Gastroesophageal sphincter (tissue), 4 donors: Measurements from ENCODE around the gene PSMD2. TPM values are rescaled to one million over a fixed set of nuclear protein-coding genes. Genes with fewer than 3 reads are reported as not detected.

Source experiments
- ATAC-seq: fragments of 150-250 bp; one replicate; pipeline ENCODE4 v1.9.1; 2016; ENCODE audit warnings: mild to moderate bottlenecking, moderate library complexity
- H3K27ac ChIP-seq, 4 donors: fragments of 200-600 bp; sonication (generic) in 3 of 4; 1 replicate in 3 of 4; 2 replicates in 1 of 4; pipeline ENCODE4 v1.5.1; 2016 to 2019
- H3K27me3 ChIP-seq: fragments of 200-600 bp; sonication (generic); one replicate; pipeline ENCODE4 v1.5.1; 2019
- H3K36me3 ChIP-seq, 2 donors: fragments of 200-600 bp; sonication (generic); one replicate each; pipeline ENCODE4 v1.5.1; 2019; ENCODE audit warnings: control low read depth in 1 of 2
- H3K4me1 ChIP-seq, 3 donors: fragments of 200-600 bp; sonication (generic); 1 replicate in 2 of 3; 2 replicates in 1 of 3; pipeline ENCODE4 v1.5.1; 2016 to 2019; ENCODE audit warnings: control low read depth in 2 of 3
- H3K4me3 ChIP-seq, 2 donors: fragments of 200-600 bp; sonication (generic); one replicate each; pipeline ENCODE4 v1.5.1; 2019; ENCODE audit warnings: mild to moderate bottlenecking in 1 of 2, moderate library complexity in 1 of 2
- H3K9me3 ChIP-seq, 3 donors: fragments of 200-600 bp; sonication (generic); one replicate each; pipeline ENCODE4 v1.5.1; 2017 to 2019; ENCODE audit warnings: control low read depth in 2 of 3
- EP300 ChIP-seq: sonication (generic); formaldehyde crosslinking; IDR thresholded peaks from one replicate; pipeline ENCODE4 v1.6.1; 2017; ENCODE audit warnings: antibody characterized with exemption, mild to moderate bottlenecking
- POLR2A ChIP-seq, 2 donors: fragments of 450-650 bp; IDR thresholded peaks; one replicate each; pipeline ENCODE4 v1.6.1; 2017; ENCODE audit warnings: antibody characterized with exemption in 2 of 2, mild to moderate bottlenecking in 2 of 2, moderate library complexity in 1 of 2
- POLR2AphosphoS5 ChIP-seq: sonication (generic); formaldehyde crosslinking; IDR thresholded peaks from one replicate; pipeline ENCODE4 v1.6.1; 2017; ENCODE audit warnings: antibody characterized with exemption
- WGBS, 2 donors: methylation state at CpG; one replicate each; pipeline ENCODE4 v1.1.5; 2018; ENCODE audit warnings: low coverage in 1 of 2; 5-methylcytosine and 5-hydroxymethylcytosine counted together
- total RNA-seq, 4 donors: library from RNA; depleted of rRNA; stranded (reverse); fragments of >200 nt; gene quantifications; one replicate each; pipeline ENCODE4 v1.1.0, GENCODE V29; 2016
- TF ChIP-seq, protein P1 (sequence below), 4 experiments: fragments of 200-600 bp in 2 of 4; fragments of 450-650 bp in 2 of 4; sonication (generic) in 1 of 4; IDR thresholded peaks; one replicate each; pipeline ENCODE4 v1.5.1; 2017 to 2019; ENCODE audit warnings: antibody characterized with exemption in 4 of 4, mild to moderate bottlenecking in 2 of 4, moderate library complexity in 2 of 4

Gene PSMD2
- total RNA-seq, 4 donors from 2014 or later = 225 to 365 (median 273) TPM

DNA sequence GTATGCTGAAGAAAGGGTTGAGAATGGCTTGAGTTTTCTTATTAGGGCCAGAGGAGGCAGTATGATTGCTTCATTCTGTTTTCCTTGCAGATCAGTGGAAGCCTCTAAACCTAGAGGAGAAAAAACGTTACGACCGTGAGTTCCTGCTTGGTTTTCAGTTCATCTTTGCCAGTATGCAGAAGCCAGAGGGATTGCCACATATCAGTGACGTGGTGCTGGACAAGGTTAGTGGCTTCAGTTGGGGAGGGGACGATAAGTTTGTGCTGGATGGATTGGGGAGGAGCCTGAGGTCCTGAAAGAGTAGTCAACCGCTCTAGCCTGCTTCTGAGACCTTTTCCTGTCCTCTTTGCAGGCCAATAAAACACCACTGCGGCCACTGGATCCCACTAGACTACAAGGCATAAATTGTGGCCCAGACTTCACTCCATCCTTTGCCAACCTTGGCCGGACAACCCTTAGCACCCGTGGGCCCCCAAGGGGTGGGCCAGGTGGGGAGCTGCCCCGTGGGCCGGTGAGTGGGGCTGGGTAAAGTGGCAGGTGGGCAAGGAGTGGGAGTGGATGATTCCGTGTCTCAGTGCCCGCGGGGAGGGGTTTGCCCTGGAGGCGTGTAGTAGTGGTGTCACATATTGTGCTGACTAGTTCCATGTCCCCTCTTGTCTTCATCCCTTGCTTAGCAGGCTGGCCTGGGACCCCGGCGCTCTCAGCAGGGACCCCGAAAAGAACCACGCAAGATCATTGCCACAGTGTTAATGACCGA is 23.9 kb downstream of the PSMD2 start:
- H3K36me3 ChIP-seq = peaks cover 19 to 86% of the 10 kb centered on the region in 2 donors
- no peak overlapping the region for H3K4me3 ChIP-seq
- ATAC-seq = peak; percentile 40
- H3K27ac ChIP-seq = peak overlapping the region in 3 of 4 donors; percentile 93 to 99 (median 94)
- no peaks in the 10 kb centered on the region for H3K27me3 ChIP-seq
- peaks cover 3 to 64% (median 33%) of the 10 kb centered on the region in 3 donors for H3K4me1 ChIP-seq
- no peaks in the 10 kb centered on the region for H3K9me3 ChIP-seq
- no peak for TF ChIP-seq POLR2A (IDR thresholded peaks at IDR 0.05)
- no peak for TF ChIP-seq POLR2AphosphoS5
- TF ChIP-seq, protein P1, sequence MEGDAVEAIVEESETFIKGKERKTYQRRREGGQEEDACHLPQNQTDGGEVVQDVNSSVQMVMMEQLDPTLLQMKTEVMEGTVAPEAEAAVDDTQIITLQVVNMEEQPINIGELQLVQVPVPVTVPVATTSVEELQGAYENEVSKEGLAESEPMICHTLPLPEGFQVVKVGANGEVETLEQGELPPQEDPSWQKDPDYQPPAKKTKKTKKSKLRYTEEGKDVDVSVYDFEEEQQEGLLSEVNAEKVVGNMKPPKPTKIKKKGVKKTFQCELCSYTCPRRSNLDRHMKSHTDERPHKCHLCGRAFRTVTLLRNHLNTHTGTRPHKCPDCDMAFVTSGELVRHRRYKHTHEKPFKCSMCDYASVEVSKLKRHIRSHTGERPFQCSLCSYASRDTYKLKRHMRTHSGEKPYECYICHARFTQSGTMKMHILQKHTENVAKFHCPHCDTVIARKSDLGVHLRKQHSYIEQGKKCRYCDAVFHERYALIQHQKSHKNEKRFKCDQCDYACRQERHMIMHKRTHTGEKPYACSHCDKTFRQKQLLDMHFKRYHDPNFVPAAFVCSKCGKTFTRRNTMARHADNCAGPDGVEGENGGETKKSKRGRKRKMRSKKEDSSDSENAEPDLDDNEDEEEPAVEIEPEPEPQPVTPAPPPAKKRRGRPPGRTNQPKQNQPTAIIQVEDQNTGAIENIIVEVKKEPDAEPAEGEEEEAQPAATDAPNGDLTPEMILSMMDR (IDR thresholded peaks at IDR 0.05) = no peak
- no peak for TF ChIP-seq EP300
- 61 to 80% methylated on average over 4 to 6 of the region's 20 CpGs for WGBS, 2 donors

DNA sequence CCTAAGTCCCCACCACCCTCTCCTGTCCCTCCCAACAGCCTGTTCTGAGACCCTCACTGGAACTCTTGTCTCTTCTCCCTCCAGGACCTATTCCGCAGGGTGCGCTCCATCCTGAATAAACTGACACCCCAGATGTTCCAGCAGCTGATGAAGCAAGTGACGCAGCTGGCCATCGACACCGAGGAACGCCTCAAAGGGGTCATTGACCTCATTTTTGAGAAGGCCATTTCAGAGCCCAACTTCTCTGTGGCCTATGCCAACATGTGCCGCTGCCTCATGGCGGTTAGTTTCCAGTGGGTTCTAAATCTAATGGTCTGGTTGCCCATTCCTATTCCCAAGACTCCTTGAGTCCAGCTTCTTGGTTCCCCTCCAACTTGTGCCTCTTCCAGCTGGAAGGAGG is 24.7 kb downstream of the PSMD2 start:
- no peak for ATAC-seq
- WGBS, 2 donors = 75 to 88% methylated on average over 4 to 6 of the region's 8 CpGs
- Histone ChIP-seq H3K27ac (peak overlapping the region in 3 of 4 donors; percentile 52 to 99 (median 93)), H3K36me3 (peaks cover 19 to 86% of the 10 kb centered on the region in 2 donors), H3K4me1 (peaks cover 3 to 56% (median 28%) of the 10 kb centered on the region in 3 donors), H3K9me3 (no peaks in the 10 kb centered on the region), H3K4me3 (no peak overlapping the region), H3K27me3 (no peaks in the 10 kb centered on the region)
- TF ChIP-seq POLR2AphosphoS5 = no peak

DNA sequence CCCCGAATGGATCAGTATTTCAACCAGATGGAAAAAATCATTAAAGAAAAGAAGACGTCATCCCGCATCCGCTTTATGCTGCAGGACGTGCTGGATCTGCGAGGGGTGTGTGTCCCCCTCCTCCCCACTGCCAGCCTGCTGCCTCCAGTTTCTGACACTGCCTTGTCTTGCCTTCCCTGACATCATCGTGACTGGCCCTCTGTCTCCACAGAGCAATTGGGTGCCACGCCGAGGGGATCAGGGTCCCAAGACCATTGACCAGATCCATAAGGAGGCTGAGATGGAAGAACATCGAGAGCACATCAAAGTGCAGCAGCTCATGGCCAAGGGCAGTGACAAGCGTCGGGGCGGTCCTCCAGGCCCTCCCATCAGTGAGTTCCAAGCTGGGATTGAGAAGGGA is 26.2 kb downstream of the PSMD2 start:
- no peaks in the 10 kb centered on the region for H3K27me3 ChIP-seq
- H3K36me3 ChIP-seq = peaks cover 19 to 100% of the 10 kb centered on the region in 2 donors
- 62 to 85% methylated on average over 6 to 7 of the region's 13 CpGs for WGBS, 2 donors
- H3K4me1 ChIP-seq = peaks cover 2 to 40% (median 16%) of the 10 kb centered on the region in 3 donors
- ATAC-seq = no peak
- peak overlapping the region in 2 of 4 donors; percentile 26 to 99 for H3K27ac ChIP-seq
- no peak overlapping the region for H3K4me3 ChIP-seq
- TF ChIP-seq POLR2AphosphoS5 (no peak), POLR2A (IDR thresholded peaks at IDR 0.05) (no peak), EP300 (no peak)
- TF ChIP-seq, protein P1 (IDR thresholded peaks at IDR 0.05) = no peak
- no peaks in the 10 kb centered on the region for H3K9me3 ChIP-seq

DNA sequence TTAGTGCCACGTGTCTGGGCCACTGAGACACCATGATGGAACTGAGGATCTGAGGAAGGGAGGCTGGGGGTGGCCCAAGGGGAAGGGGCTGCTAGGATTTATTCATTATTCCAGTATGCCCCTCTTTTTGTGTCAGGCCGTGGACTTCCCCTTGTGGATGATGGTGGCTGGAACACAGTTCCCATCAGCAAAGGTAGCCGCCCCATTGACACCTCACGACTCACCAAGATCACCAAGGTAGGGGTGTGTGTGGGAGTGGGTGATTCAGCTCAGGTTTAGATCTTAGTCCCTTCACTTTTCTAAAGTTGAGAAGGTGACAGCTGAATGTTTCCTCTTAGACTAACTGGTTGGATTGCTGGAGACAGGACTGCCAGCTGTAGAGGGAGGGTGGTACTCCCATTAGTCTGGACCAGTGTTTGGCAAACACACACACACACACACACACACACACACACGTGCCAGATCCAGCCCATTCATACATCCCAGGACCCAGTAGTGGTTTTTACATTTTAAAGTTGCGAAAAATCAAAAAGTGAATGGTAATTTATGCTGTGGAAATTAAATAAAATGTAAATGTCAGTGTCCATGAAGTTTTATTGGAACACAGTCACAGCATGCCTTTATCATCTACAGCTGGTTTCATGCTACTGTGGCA is 26.8 kb downstream of the PSMD2 start:
- H3K27me3 ChIP-seq = no peaks in the 10 kb centered on the region
- peaks cover 0 to 34% (median 10%) of the 10 kb centered on the region in 3 donors for H3K4me1 ChIP-seq
- H3K4me3 ChIP-seq = no peak overlapping the region
- H3K36me3 ChIP-seq = peaks cover 19 to 100% of the 10 kb centered on the region in 2 donors
- no peak for TF ChIP-seq POLR2AphosphoS5
- no peak for TF ChIP-seq POLR2A (IDR thresholded peaks at IDR 0.05)
- TF ChIP-seq, protein P1 (IDR thresholded peaks at IDR 0.05) = no peak
- TF ChIP-seq EP300 = no peak
- H3K9me3 ChIP-seq = no peaks in the 10 kb centered on the region
- no peak for ATAC-seq
- WGBS, 2 donors = 69 to 80% methylated on average over 2 to 3 of the region's 6 CpGs
- peak overlapping the region in 2 of 4 donors; percentile 26 to 99 for H3K27ac ChIP-seq

DNA sequence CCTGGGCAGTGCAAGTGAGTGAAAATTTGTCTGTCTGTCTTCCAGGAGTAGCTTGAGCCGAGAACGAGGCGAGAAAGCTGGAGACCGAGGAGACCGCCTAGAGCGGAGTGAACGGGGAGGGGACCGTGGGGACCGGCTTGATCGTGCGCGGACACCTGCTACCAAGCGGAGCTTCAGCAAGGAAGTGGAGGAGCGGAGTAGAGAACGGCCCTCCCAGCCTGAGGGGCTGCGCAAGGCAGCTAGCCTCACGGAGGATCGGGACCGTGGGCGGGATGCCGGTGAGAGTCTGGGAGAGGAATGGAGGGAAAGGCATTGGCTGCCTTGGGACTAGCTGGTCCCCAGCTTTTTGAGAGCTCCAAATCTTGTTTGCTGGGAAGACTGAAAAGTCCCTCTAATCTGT is 28.1 kb downstream of the PSMD2 start:
- TF ChIP-seq POLR2A (IDR thresholded peaks at IDR 0.05) = no peak
- no peak for TF ChIP-seq POLR2AphosphoS5
- TF ChIP-seq EP300 = no peak
- TF ChIP-seq, protein P1 (IDR thresholded peaks at IDR 0.05) = no peak
- WGBS, 2 donors = 91 to 93% methylated on average over 16 to 21 of the region's 21 CpGs

More for the DNA sequence above, 28.1 kb downstream of the PSMD2 start:
- Histone ChIP-seq H3K4me1 (peaks cover 0 to 30% (median 0%) of the 10 kb centered on the region in 3 donors), H3K27ac (no peak overlapping the region), H3K4me3 (no peak overlapping the region), H3K9me3 (no peaks in the 10 kb centered on the region), H3K36me3 (peaks cover 19 to 100% of the 10 kb centered on the region in 2 donors), H3K27me3 (no peaks in the 10 kb centered on the region)
- no peak for ATAC-seq
